Nephron (organoid): ENCODE measurements around the gene LRR1.

ENCODE experiments used
- H3K27ac Mint-ChIP-seq, 3 experiments: 2 replicates each; pipeline ENCODE4 v1.8.0; 2020; ENCODE audit warnings: mixed read lengths in 3 of 3, mild to moderate bottlenecking in 2 of 3, moderate library complexity in 1 of 3
- H3K27me3 Mint-ChIP-seq: 2 replicates; pipeline ENCODE4 v1.8.0; 2021; ENCODE audit warnings: low read depth, mild to moderate bottlenecking, moderate library complexity, mixed read lengths
- H3K36me3 Mint-ChIP-seq: 2 replicates; pipeline ENCODE4 v1.8.0; 2020; ENCODE audit warnings: low read depth, mixed read lengths
- H3K4me1 Mint-ChIP-seq: 2 replicates; pipeline ENCODE4 v1.8.0; 2020; ENCODE audit warnings: mixed read lengths
- H3K4me3 Mint-ChIP-seq, 3 experiments: 2 replicates each; pipeline ENCODE4 v1.8.0; 2020; ENCODE audit warnings: mild to moderate bottlenecking in 3 of 3, mixed read lengths in 3 of 3, moderate library complexity in 2 of 3
- H3K9me3 Mint-ChIP-seq: 2 replicates; pipeline ENCODE4 v1.8.0; 2020; ENCODE audit warnings: mixed read lengths
- TF ChIP-seq, protein P1 (sequence below), 3 experiments: fragments of 200-600 bp; sonication (generic); IDR thresholded peaks; one replicate each; pipeline ENCODE4 v1.5.0; 2021; ENCODE audit warnings: antibody characterized with exemption in 3 of 3; ENCODE audit not compliant: unreplicated experiment in 3 of 3

The LRR1 gene

DNA sequence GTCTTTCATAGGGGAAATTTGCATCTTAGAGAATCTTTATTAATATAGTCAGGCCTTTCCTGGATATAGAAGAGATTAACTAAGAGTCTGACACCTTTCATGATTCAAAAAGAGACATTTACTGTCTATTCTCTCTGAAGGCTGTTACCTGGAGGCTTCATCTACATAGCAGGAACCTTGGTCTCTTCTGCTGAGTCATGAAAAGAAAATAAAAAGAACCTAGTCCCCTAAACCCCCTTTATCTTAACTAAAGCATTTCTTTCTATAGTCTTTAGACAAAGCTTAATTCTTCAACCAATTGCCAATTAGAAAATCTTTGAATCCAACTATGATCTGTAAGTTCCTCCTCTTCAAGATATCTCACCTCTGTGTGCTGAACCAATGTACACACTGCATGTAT lies 45.6 kb upstream of the LRR1 start:
- H3K4me1 Mint-ChIP-seq: peaks cover 8% of the 10 kb centered on the region
- H3K9me3 Mint-ChIP-seq: no peaks in the 10 kb centered on the region
- H3K27ac Mint-ChIP-seq: peak overlapping the region in 1 of 3 experiments; percentile 91
- no peaks in the 10 kb centered on the region for H3K36me3 Mint-ChIP-seq
- H3K27me3 Mint-ChIP-seq: peaks cover 4% of the 10 kb centered on the region
- no peak overlapping the region for H3K4me3 Mint-ChIP-seq
- TF ChIP-seq, protein P1, sequence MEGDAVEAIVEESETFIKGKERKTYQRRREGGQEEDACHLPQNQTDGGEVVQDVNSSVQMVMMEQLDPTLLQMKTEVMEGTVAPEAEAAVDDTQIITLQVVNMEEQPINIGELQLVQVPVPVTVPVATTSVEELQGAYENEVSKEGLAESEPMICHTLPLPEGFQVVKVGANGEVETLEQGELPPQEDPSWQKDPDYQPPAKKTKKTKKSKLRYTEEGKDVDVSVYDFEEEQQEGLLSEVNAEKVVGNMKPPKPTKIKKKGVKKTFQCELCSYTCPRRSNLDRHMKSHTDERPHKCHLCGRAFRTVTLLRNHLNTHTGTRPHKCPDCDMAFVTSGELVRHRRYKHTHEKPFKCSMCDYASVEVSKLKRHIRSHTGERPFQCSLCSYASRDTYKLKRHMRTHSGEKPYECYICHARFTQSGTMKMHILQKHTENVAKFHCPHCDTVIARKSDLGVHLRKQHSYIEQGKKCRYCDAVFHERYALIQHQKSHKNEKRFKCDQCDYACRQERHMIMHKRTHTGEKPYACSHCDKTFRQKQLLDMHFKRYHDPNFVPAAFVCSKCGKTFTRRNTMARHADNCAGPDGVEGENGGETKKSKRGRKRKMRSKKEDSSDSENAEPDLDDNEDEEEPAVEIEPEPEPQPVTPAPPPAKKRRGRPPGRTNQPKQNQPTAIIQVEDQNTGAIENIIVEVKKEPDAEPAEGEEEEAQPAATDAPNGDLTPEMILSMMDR (IDR thresholded peaks at IDR 0.05; ENCODE audit: unreplicated experiment in 3 of 3): no peak

DNA sequence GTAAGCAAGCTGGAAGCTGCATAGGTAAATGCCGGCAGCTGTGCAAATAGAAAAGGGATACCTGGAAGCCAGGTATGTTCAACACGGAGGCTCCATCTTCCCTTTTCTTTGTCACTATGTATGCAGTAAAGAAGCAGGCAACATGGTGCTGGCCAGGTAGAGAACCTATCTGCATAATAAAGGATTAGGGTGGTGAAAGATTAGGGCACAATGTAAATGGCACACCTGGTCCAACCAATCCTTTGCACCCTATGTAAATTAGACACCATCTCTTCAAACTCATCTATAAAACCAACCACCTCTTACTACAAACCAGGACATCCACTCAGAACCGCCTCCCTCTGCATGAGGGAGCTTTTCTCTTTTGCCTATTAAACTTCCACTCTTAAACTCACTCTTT lies 44.8 kb upstream of the LRR1 start:
- H3K36me3 Mint-ChIP-seq: no peaks in the 10 kb centered on the region
- H3K27ac Mint-ChIP-seq: peak overlapping the region in 1 of 3 experiments; percentile 4

DNA sequence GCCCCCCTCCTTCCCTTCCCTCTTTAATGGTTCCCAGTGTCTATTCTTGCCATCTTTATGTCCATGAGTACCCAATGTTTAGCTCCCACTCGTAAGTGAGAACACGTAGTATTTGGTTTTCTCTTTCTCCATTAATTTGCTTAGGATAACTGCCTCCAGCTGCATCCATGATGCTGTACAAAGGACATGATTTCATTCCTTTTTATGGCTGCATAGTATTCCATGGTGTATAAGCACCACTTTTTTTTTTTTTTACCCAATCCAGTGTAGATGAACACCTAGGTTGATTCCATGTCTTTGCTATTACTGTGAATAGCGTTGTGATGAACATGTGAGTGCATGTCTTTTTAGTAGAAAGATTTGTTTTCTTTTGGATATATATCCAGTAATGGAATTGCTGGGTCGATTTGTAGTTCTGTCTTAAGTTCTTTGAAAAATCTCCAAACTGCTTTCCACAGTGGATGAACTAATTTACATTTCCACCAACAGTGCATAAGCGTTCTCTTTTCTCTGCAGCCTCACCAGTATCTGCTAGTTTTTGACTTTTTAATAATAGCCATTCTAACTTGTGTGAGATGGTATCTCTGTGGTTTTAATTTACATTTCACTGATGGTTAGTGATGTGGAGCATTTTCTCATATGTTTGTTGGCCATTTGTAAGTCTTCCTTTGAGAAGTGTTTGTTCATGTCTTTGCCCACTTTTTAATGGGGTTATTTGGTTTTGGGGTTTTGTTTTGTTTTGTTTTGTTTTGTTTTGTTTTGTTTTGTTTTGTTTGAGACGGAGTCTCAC lies 38.6 kb upstream of the LRR1 start:
- Mint-ChIP-seq H3K9me3 (peaks cover 8% of the 10 kb centered on the region), H3K27ac (no peak overlapping the region), H3K4me3 (no peak overlapping the region), H3K36me3 (no peaks in the 10 kb centered on the region), H3K4me1 (no peaks in the 10 kb centered on the region), H3K27me3 (no peaks in the 10 kb centered on the region)
- TF ChIP-seq, protein P1 (IDR thresholded peaks at IDR 0.05; ENCODE audit: unreplicated experiment in 3 of 3): no peak

More for the DNA sequence above, 44.8 kb upstream of the LRR1 start:
- H3K9me3 Mint-ChIP-seq: no peaks in the 10 kb centered on the region
- H3K27me3 Mint-ChIP-seq: peaks cover 4% of the 10 kb centered on the region
- H3K4me3 Mint-ChIP-seq: no peak overlapping the region
- TF ChIP-seq, protein P1 (IDR thresholded peaks at IDR 0.05; ENCODE audit: unreplicated experiment in 3 of 3): no peak
- H3K4me1 Mint-ChIP-seq: peaks cover 8% of the 10 kb centered on the region

DNA sequence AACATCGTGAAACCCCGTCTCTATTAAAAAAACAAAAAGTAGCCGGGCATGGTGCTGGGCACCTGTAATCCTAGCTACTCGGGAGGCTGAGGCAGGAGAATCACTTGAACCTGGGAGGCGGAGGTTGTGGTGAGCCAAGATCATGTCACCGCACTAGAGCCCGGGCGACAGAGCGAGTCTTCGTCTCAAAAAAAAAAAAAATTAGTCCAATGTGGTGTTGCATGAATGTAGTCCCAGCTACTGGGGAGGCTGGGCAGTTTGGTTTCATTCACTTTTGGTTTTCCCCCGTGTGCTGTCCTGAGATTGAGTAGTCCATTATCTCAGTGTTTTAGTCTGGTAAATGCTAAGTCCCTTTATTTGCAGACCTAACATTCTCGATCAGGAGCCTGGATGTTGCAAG lies 32.0 kb upstream of the LRR1 start:
- Mint-ChIP-seq H3K36me3 (peaks cover 13% of the 10 kb centered on the region), H3K4me3 (no peak overlapping the region), H3K4me1 (no peaks in the 10 kb centered on the region), H3K27ac (no peak overlapping the region), H3K27me3 (no peaks in the 10 kb centered on the region), H3K9me3 (peaks cover 6% of the 10 kb centered on the region)
- TF ChIP-seq, protein P1 (IDR thresholded peaks at IDR 0.05; ENCODE audit: unreplicated experiment in 3 of 3): no peak

DNA sequence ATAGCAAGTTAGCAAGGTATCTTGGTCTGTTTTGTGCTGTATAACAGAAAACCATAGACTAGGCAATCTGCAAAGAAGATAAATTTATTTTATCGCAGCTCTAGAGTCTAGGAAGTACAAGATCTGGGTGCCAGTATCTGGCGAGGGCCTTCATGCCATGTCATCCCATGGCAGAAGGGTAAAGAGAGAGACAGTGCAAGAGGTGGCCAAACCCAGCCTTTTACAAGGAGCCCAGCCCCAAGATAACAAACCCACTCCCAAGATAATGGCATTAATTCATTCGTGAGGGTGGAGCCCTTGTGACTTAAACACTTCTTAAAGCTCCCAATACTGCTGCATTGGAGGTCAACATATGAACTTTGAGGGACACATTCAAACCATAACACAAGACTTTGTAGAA lies 29.5 kb upstream of the LRR1 start:
- Mint-ChIP-seq H3K9me3 (no peaks in the 10 kb centered on the region), H3K36me3 (peaks cover 35% of the 10 kb centered on the region), H3K4me3 (no peak overlapping the region), H3K4me1 (no peaks in the 10 kb centered on the region), H3K27ac (no peak overlapping the region), H3K27me3 (no peaks in the 10 kb centered on the region)
- TF ChIP-seq, protein P1 (IDR thresholded peaks at IDR 0.05; ENCODE audit: unreplicated experiment in 3 of 3): no peak

DNA sequence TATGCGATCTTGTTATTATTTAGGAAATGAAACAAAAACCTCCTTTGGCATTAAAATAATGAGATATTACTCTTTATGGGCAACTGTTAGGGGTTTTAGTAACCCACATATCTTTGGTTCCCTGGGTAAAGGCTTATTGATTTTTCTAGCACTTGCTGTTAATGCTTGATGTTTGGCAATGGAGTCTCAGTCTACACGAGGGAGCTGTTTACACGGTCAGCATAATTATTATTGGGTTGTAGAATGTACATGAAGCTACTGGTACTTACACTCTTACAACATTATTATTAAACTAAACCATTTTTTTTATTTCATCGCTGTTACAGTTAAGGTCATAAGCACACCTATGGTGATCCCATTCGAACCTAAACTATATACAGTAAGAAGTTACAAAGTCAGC lies 24.7 kb upstream of the LRR1 start:
- Mint-ChIP-seq H3K27ac (no peak overlapping the region), H3K4me3 (no peak overlapping the region), H3K36me3 (peaks cover 62% of the 10 kb centered on the region), H3K27me3 (no peaks in the 10 kb centered on the region), H3K9me3 (no peaks in the 10 kb centered on the region), H3K4me1 (no peaks in the 10 kb centered on the region)
- TF ChIP-seq, protein P1 (IDR thresholded peaks at IDR 0.05; ENCODE audit: unreplicated experiment in 3 of 3): no peak
